ENCODE measurements around the gene RAB9A. TPM values are rescaled to one million over a fixed set of nuclear protein-coding genes. Genes with fewer than 3 reads are reported as not detected.

The RAB9A gene
- total and polyA plus RNA-seq, 2 of the 8 experiments (the other 6 are each of a cell fraction or from before 2014, with no cell fraction given) = 21.8 to 34.0 TPM

- TF ChIP-seq, protein P1, sequence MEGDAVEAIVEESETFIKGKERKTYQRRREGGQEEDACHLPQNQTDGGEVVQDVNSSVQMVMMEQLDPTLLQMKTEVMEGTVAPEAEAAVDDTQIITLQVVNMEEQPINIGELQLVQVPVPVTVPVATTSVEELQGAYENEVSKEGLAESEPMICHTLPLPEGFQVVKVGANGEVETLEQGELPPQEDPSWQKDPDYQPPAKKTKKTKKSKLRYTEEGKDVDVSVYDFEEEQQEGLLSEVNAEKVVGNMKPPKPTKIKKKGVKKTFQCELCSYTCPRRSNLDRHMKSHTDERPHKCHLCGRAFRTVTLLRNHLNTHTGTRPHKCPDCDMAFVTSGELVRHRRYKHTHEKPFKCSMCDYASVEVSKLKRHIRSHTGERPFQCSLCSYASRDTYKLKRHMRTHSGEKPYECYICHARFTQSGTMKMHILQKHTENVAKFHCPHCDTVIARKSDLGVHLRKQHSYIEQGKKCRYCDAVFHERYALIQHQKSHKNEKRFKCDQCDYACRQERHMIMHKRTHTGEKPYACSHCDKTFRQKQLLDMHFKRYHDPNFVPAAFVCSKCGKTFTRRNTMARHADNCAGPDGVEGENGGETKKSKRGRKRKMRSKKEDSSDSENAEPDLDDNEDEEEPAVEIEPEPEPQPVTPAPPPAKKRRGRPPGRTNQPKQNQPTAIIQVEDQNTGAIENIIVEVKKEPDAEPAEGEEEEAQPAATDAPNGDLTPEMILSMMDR (IDR thresholded peaks at IDR 0.05; ENCODE audit: control extremely low read depth in 1 of 3, insufficient read depth in 1 of 3, low read depth in 1 of 3, low read length in 3 of 3) = no peak
- TF ChIP-seq POLR2AphosphoS5 (IDR thresholded peaks at IDR 0.05; ENCODE audit: low read depth, low read length) (peak; percentile 84), POLR2A (IDR thresholded peaks at IDR 0.05; ENCODE audit: control extremely low read depth in 1 of 2, low read depth in 2 of 2, low read length in 2 of 2) (peak in 1 of 2 experiments; percentile 96; a peak in 2 of 3 replicates), SAP30 (IDR thresholded peaks at IDR 0.05; ENCODE audit: insufficient read depth, insufficient replicate concordance, low read length) (no peak), TAF7 (optimal IDR thresholded peaks at IDR 0.05; ENCODE audit: borderline replicate concordance, low read depth, low read length) (peak; percentile 62), BCL11A (IDR thresholded peaks at IDR 0.05; ENCODE audit: low read depth in 2 of 2, low read length in 2 of 2) (no peak), TBP (IDR thresholded peaks at IDR 0.05; ENCODE audit: low read depth, low read length) (peak; percentile 80), GABPA (IDR thresholded peaks at IDR 0.05; ENCODE audit: borderline replicate concordance, insufficient read depth, low read length) (peak; percentile 73; the same call in 1 of the 2 replicates), SIRT6 (IDR thresholded peaks at IDR 0.05; ENCODE audit: low read length) (no peak), SIN3A (conservative IDR thresholded peaks at IDR 0.05 in 1 of 2, IDR thresholded peaks at IDR 0.05 in 1 of 2; ENCODE audit: low read depth in 1 of 2, low read length in 2 of 2) (peak in 1 of 2 experiments; percentile 0; a peak in 1 of 4 replicates), CBX5 (IDR thresholded peaks at IDR 0.05; ENCODE audit: low read depth, low read length) (no peak), EGR1 (IDR thresholded peaks at IDR 0.05; ENCODE audit: borderline replicate concordance, low read depth, low read length) (no peak), HDAC2 (IDR thresholded peaks at IDR 0.05; ENCODE audit: borderline replicate concordance in 1 of 2, low read depth in 2 of 2, low read length in 2 of 2) (no peak), CBX8 (IDR thresholded peaks at IDR 0.05; ENCODE audit: borderline replicate concordance, low read depth, low read length) (no peak), BRCA1 (IDR thresholded peaks at IDR 0.05; ENCODE audit: low read depth, low read length) (peak; percentile 93), SP2 (IDR thresholded peaks at IDR 0.05; ENCODE audit: low read length) (no peak), ZNF274 (IDR thresholded peaks at IDR 0.05; ENCODE audit: borderline replicate concordance, extremely low read depth, low read length) (no peak), POU5F1 (IDR thresholded peaks at IDR 0.05; ENCODE audit: low read depth, low read length) (no peak), SIX5 (IDR thresholded peaks at IDR 0.05; ENCODE audit: low read depth, low read length) (no peak), ASH2L (IDR thresholded peaks at IDR 0.05; ENCODE audit: low read length) (peak; percentile 76)
- TF ChIP-seq, protein P2, sequence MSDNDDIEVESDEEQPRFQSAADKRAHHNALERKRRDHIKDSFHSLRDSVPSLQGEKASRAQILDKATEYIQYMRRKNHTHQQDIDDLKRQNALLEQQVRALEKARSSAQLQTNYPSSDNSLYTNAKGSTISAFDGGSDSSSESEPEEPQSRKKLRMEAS (IDR thresholded peaks at IDR 0.05) = no peak
Measured at GRCh38 chrX:13734278-13735172, 45.6 kb downstream of the RAB9A start, which contains the start of the genes OFD1 and TRAPPC2 (continued).

All from H1 (cell line).